ENCODE results near the gene ZNF438.

The ZNF438 gene

DNA sequence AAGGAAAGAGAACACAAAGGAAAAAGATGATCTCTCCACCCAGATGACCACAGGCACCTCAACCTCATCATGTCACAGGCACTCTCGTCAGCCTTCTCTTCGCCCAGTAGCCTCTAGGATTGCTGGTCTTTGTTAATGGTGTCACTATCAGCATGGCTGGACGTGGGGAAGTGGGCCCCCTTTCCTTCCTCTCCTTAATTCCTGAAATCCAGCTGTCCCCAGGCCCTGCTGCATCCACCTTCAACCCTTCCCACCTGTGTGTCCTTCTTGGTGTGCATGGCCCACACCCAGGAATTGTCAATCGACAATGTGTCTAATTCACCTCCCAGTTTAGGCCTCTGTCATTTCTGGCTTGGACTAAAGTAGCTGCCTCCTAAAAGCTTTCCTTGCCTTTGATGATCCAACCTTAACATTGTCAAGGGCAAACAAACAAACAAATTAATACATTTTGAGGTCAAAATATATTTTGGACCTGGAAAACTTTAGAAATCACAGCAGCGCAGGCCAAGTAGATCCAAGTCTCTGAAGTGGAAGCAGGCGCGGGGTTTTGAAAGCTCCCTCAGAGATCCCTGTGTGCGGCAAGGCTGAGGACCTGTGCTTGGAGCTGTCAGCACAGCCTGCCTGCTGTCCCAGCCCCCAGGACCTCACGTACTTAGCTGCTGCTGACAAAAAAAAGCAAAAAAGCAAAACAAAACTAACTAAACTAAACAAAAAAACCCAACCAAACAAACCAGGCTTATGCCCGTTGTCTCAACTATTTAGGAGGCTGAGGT lies 208.8 kb downstream of the ZNF438 start:
- no peak overlapping the region for H3K4me3 ChIP-seq (ENCODE audit: low read depth, low read length)
- no peak for DNase-seq (ENCODE audit: low read depth)
- TF ChIP-seq, protein P1, sequence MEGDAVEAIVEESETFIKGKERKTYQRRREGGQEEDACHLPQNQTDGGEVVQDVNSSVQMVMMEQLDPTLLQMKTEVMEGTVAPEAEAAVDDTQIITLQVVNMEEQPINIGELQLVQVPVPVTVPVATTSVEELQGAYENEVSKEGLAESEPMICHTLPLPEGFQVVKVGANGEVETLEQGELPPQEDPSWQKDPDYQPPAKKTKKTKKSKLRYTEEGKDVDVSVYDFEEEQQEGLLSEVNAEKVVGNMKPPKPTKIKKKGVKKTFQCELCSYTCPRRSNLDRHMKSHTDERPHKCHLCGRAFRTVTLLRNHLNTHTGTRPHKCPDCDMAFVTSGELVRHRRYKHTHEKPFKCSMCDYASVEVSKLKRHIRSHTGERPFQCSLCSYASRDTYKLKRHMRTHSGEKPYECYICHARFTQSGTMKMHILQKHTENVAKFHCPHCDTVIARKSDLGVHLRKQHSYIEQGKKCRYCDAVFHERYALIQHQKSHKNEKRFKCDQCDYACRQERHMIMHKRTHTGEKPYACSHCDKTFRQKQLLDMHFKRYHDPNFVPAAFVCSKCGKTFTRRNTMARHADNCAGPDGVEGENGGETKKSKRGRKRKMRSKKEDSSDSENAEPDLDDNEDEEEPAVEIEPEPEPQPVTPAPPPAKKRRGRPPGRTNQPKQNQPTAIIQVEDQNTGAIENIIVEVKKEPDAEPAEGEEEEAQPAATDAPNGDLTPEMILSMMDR (IDR thresholded peaks at IDR 0.05; ENCODE audit: insufficient read depth, low read depth, low read length, missing control alignments): no peak

DNA sequence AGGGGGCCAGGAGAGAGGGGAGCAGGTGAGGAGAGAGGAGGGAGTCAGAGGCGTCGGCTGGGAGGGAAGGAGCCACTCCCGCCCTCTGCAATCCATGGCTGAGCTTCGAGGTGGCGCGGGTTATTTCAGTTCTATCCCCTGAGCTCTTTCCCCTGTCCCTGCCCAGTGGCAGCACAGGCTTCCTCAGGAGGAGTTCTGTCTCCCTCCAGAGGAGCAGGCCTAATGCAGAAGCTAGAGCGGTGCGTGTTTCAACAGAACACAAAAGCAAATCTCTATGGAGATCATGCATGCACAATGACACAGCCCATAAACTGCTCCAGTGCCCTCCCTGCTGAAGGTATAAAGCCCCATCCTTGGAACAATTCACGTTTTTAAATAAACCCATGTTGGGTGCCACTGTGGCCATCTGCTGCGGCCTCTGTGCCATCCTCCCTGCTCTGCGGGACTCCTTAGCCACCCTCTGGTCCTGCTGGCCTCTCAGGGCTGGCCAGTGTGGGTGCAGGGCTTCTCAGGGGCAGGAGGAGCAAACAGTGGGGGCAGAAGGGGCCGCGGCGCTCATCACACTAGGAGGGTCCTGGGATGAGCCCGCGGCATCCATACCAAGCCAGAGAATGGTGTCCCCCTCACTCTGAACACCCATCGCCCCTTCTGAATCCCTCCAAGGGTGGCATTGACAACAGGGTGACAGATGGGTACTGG lies 209.5 kb downstream of the ZNF438 start:
- no peak for DNase-seq (ENCODE audit: low read depth)
- H3K4me3 ChIP-seq (ENCODE audit: low read depth, low read length): no peak overlapping the region
- TF ChIP-seq, protein P1 (IDR thresholded peaks at IDR 0.05; ENCODE audit: insufficient read depth, low read depth, low read length, missing control alignments): no peak

DNA sequence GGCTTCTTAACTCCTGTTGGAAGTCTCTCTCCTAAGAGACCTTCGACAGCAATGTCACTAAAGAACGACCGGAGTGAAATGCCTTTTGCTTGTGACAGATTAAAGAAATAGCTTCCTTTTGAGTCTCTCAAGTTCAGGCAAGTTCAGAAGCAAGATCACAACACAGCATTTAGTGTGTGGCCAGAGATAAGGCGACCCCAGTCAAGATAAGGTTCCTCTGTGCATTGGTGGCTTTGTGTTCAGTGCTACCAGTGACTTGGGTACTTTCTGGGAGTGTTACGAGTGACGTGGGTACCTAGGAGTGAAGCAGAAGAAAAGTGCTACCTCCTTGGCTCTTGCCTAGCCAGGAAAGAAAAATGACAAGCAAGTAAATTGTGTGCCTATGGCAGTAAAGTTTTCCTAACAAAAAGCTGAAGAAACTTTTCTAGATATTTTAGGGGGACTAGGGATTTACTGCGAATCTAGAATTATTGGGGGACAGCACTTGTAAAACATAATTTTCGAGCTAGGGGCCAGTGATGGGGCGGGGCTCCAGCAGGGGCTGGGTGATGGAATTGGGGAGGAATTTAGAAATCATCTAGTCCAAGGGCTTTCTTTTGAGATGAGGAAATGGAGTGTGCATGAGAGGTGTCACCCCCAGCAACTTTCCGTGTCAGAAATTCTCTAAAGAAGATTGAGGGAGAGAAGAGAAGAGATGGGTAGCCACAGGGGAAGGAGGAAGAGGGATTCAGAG lies 210.2 kb downstream of the ZNF438 start:
- DNase-seq (ENCODE audit: low read depth): no peak

DNA sequence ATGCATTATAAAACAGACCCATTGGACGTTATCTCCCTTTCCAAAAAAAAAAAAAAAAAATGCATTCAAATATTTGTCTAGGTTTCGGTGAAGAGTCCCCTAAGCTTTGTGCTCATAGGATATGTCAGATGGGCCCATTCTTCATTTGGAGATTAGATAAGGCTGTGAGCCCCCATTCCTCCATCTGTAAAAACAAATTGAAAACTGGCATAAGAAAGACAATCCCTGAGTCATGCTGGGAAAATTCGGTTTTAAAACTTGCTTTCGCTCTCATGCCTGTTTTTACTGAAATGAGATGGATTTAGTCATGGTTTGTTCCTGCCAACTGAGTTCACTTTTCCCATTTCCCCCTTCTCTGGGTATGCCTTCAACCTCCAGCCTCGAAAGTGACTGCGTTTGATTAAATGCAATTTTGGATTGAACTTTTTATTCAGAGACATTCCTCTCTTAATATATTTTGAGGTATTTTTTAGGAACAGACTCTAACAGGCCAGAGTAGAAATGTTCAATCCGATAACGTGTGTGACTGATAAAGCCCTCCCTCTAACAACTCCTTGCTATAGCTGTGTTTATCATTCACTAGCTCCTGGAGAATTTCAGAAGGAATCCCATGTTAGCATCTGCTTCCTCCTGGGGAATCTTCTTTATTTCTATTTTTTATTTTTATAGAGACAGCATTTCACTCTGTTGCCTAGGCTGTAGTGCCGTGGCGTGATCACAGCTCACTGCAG lies 211.2 kb downstream of the ZNF438 start:
- DNase-seq (ENCODE audit: low read depth): no peak
- TF ChIP-seq, protein P1 (IDR thresholded peaks at IDR 0.05; ENCODE audit: insufficient read depth, low read depth, low read length, missing control alignments): no peak
- no peak overlapping the region for H3K4me3 ChIP-seq (ENCODE audit: low read depth, low read length)

More for the DNA sequence above, 210.2 kb downstream of the ZNF438 start:
- TF ChIP-seq, protein P1 (IDR thresholded peaks at IDR 0.05; ENCODE audit: insufficient read depth, low read depth, low read length, missing control alignments): no peak
- H3K4me3 ChIP-seq (ENCODE audit: low read depth, low read length): no peak overlapping the region

DNA sequence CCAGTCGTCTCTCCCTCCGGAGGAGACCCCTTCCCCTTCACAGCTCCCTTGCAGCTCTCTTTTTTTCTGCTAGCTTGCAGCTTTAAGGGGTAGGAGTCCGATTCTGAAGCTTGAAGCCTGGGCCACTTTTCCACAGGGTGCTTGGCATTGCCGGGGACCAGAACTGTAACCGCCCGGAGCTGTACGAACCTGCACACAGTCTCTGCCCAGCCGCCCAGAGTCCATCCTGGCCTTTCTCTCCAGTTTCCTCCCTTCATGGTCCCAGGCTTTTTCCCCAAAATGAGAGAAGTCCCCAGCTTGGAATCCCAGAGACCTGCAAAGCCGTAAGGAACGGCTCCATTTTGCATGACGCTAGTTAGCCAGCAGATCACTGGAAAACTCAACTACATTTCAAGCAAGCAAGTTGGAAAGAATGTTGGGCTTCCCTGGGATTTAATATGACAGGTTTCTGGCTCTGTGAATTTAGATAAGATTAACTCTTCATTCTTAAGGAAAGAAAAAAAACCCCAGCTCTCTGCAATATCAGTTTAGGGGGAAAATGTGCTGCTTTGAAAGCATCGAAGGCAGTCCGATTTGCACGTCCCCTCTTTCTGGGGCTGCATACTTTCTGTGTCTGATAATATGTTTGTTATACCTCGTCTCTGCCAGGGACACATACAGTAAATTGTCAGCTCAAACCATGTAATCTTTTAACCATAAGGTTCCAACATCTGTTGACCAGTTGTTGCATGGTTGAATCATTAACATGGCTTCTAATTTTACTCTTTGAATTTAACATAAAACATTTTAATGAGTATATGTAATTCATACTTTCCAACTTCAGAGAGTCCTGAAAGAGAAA lies 212.1 kb downstream of the ZNF438 start:
- DNase-seq (ENCODE audit: low read depth): no peak
- no peak overlapping the region for H3K4me3 ChIP-seq (ENCODE audit: low read depth, low read length)
- TF ChIP-seq, protein P1 (IDR thresholded peaks at IDR 0.05; ENCODE audit: insufficient read depth, low read depth, low read length, missing control alignments): no peak

DNA sequence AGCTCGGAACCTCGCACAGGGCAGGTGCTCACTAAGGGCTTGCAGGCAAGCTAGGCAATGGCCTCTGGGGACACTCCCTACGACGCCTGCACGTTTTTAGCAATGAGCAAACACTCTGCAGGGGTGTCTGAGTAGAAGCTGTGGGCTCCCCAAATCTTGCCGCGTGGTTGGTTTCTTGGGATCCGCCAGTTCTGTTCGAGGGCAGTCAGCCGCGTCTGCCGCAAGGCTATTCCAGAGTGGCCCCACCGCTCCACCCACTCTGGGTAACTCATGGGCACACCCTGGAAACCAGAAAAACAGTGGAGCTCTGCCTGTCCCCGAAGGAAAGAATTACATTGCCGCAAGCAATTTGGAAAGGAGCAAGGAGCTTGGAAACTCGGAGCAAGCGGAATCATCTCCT lies 212.8 kb downstream of the ZNF438 start:
- H3K4me3 ChIP-seq (ENCODE audit: low read depth, low read length): no peak overlapping the region
- TF ChIP-seq, protein P1 (IDR thresholded peaks at IDR 0.05; ENCODE audit: insufficient read depth, low read depth, low read length, missing control alignments): no peak
- DNase-seq (ENCODE audit: low read depth): no peak

All from GM12865 (cell line).